HG02852 (cell line): ENCODE results near the gene BICRAL.
"Not testable (repeated sequence)": the region's sequence is repeated elsewhere in the genome, so short reads cannot be mapped to it uniquely, and the experiment has no call there.

Source experiments
- ATAC-seq: cut with Tn5 transposase; IDR thresholded peaks from one replicate; pipeline ENCODE4 v1.9.1; 2021; ENCODE audit warnings: mild to moderate bottlenecking, moderate library complexity; ENCODE audit not compliant: unreplicated experiment

BICRAL gene

GRCh38 chr6:42791706-42792320 is 10.0 kb downstream of the BICRAL start:
- ATAC-seq, result no peak

GRCh38 chr6:42795651-42796050 is 13.8 kb downstream of the BICRAL start:
- ATAC-seq, result no peak

- no peak for ATAC-seq
Measured at GRCh38 chr6:42796171-42796570, 14.3 kb downstream of the BICRAL start.

- not testable (repeated sequence) for ATAC-seq
Measured at GRCh38 chr6:42797696-42798095, 15.8 kb downstream of the BICRAL start.

GRCh38 chr6:42805297-42805861 is 23.5 kb downstream of the BICRAL start:
- ATAC-seq, result no peak

- ATAC-seq, result not testable (repeated sequence)
Measured at GRCh38 chr6:42806359-42806758, 24.5 kb downstream of the BICRAL start.

- ATAC-seq, result no peak
Measured at GRCh38 chr6:42808492-42809483, 26.9 kb downstream of the BICRAL start.

GRCh38 chr6:42813074-42813645 is 31.3 kb downstream of the BICRAL start:
- ATAC-seq, result no peak

- ATAC-seq, result no peak
Measured at GRCh38 chr6:42813906-42814444, 32.1 kb downstream of the BICRAL start.

- ATAC-seq, result not testable (repeated sequence)
Measured at GRCh38 chr6:42815726-42816125, 33.9 kb downstream of the BICRAL start.

GRCh38 chr6:42817907-42818306 is 36.1 kb downstream of the BICRAL start:
- ATAC-seq, result no peak

GRCh38 chr6:42818416-42818815 is 36.6 kb downstream of the BICRAL start:
- no peak for ATAC-seq

GRCh38 chr6:42818878-42819277 is 37.0 kb downstream of the BICRAL start:
- ATAC-seq, result no peak

GRCh38 chr6:42819803-42820511 is 38.1 kb downstream of the BICRAL start:
- ATAC-seq, result no peak

GRCh38 chr6:42820512-42821340 is 38.9 kb downstream of the BICRAL start:
- no peak for ATAC-seq

GRCh38 chr6:42821341-42821668 is 39.5 kb downstream of the BICRAL start:
- no peak for ATAC-seq

- no peak for ATAC-seq
Measured at GRCh38 chr6:42821846-42822245, 40.0 kb downstream of the BICRAL start.

GRCh38 chr6:42829561-42830092 is 47.8 kb downstream of the BICRAL start:
- ATAC-seq, result no peak

- no peak for ATAC-seq
Measured at GRCh38 chr6:42831237-42831636, 49.4 kb downstream of the BICRAL start.
